Transverse colon (tissue), 4 donors: Measurements from ENCODE around the gene MYO18B. TPM values are rescaled to one million over a fixed set of nuclear protein-coding genes. Genes with fewer than 3 reads are reported as not detected.

Source experiments
- DNase-seq: peaks from one replicate; pipeline ENCODE4 v3.0.0-alpha.2; 2019
- H3K27ac ChIP-seq, 4 donors: fragments of 200-600 bp; sonication (generic); 2 replicates each; pipeline ENCODE4 v1.5.1; 2016 to 2018; ENCODE audit warnings: inconsistent platforms in 4 of 4
- H3K27me3 ChIP-seq: fragments of 200-600 bp; sonication (generic); 2 replicates; pipeline ENCODE4 v1.5.1; 2017; ENCODE audit warnings: inconsistent platforms
- H3K36me3 ChIP-seq, 4 donors: fragments of 200-600 bp; sonication (generic); 2 replicates each; pipeline ENCODE4 v1.5.1; 2017 to 2019; ENCODE audit warnings: inconsistent platforms in 4 of 4
- H3K4me1 ChIP-seq, 4 donors: fragments of 200-600 bp; sonication (generic); 2 replicates each; pipeline ENCODE4 v1.5.1; 2017 to 2020; ENCODE audit warnings: inconsistent platforms in 4 of 4
- H3K4me3 ChIP-seq, 4 donors: fragments of 200-600 bp; sonication (generic); 1 replicate in 1 of 4; 2 replicates in 3 of 4; pipeline versions ENCODE4 v1.5.1 to v1.6.1; 2017 to 2019; ENCODE audit warnings: inconsistent platforms in 4 of 4
- H3K9me3 ChIP-seq, 2 donors: fragments of 200-600 bp; sonication (generic); 2 replicates each; pipeline ENCODE4 v1.5.1; 2017 to 2019; ENCODE audit warnings: inconsistent platforms in 2 of 2
- CTCF ChIP-seq, 5 experiments: fragments of 200-600 bp in 3 of 5; fragments of 450-650 bp in 2 of 5; sonication (generic) in 3 of 5; IDR thresholded peaks; 1 replicate in 2 of 5; 2 replicates in 3 of 5; pipeline ENCODE4 v1.5.1; 2016 to 2017; ENCODE audit warnings: antibody characterized with exemption in 5 of 5, inconsistent platforms in 3 of 5, mild to moderate bottlenecking in 2 of 5, moderate library complexity in 1 of 5
- EP300 ChIP-seq: sonication (generic); formaldehyde crosslinking; IDR thresholded peaks from one replicate; pipeline ENCODE4 v1.6.1; 2017; ENCODE audit warnings: antibody characterized with exemption, low read depth
- POLR2A ChIP-seq: fragments of 450-650 bp; IDR thresholded peaks from one replicate; pipeline ENCODE4 v1.6.1; 2016; ENCODE audit warnings: antibody characterized with exemption, mild to moderate bottlenecking, moderate library complexity
- POLR2AphosphoS5 ChIP-seq, 3 donors: sonication (generic); formaldehyde crosslinking; IDR thresholded peaks; one replicate each; pipeline ENCODE4 v1.6.1; 2016; ENCODE audit warnings: antibody characterized with exemption in 3 of 3
- WGBS, 2 donors: methylation state at CpG; one replicate each; pipeline ENCODE4 v1.1.5; 2018; ENCODE audit warnings: low coverage in 1 of 2; 5-methylcytosine and 5-hydroxymethylcytosine counted together
- in situ Hi-C, 4 donors: fragments of 200-750 bp; cut with MboI; loops; one replicate each; pipeline versions ENCODE4 v1.15.0 to v1.15.1; 2017; ENCODE audit warnings: low sequenced_read_pairs in 3 of 4, low pct_ligation_motif_present in 1 of 4, low pct_unique_long_range_greater_than_20kb in 1 of 4
- intact Hi-C: fragments of 100-400 bp; cut with DNase I; formaldehyde crosslinking; loops from one replicate; pipeline ENCODE4 v1.15.1; 2023; ENCODE audit warnings: low total_unique reads
- total RNA-seq, 4 donors: library from RNA; depleted of rRNA; stranded (reverse); fragments of >200 nt; gene quantifications; one replicate each; pipeline ENCODE4 v1.1.0, GENCODE V29; 2016

Gene MYO18B
- total RNA-seq, 4 donors from 2014 or later = 0.27 TPM; not detected in 3

GRCh38 chr22:25990940-25991339 lies 249.0 kb downstream of the MYO18B start:
- H3K36me3 ChIP-seq = no peaks in the 10 kb centered on the region
- TF ChIP-seq EP300 (no peak), CTCF (IDR thresholded peaks at IDR 0.05) (no peak), POLR2AphosphoS5 (IDR thresholded peaks at IDR 0.05) (no peak), POLR2A (no peak)
- H3K4me3 ChIP-seq = no peak overlapping the region
- no peak overlapping the region for H3K27ac ChIP-seq
- no peaks in the 10 kb centered on the region for H3K9me3 ChIP-seq
- DNase-seq = no peak
- intact Hi-C loops (no loop called here), in situ Hi-C loops (no loop called here)
- 57 to 70% methylated on average over 3 to 7 of the region's 8 CpGs for WGBS, 2 donors
- H3K4me1 ChIP-seq = no peaks in the 10 kb centered on the region
- no peaks in the 10 kb centered on the region for H3K27me3 ChIP-seq

GRCh38 chr22:25992331-25992730 lies 250.3 kb downstream of the MYO18B start:
- Histone ChIP-seq H3K36me3 (no peaks in the 10 kb centered on the region), H3K4me3 (no peak overlapping the region), H3K27me3 (no peaks in the 10 kb centered on the region), H3K9me3 (no peaks in the 10 kb centered on the region), H3K27ac (no peak overlapping the region), H3K4me1 (no peaks in the 10 kb centered on the region)
- no peak for TF ChIP-seq CTCF (IDR thresholded peaks at IDR 0.05)
- TF ChIP-seq POLR2A = no peak
- TF ChIP-seq POLR2AphosphoS5 (IDR thresholded peaks at IDR 0.05) = no peak
- no peak for TF ChIP-seq EP300
- no peak for DNase-seq
- intact Hi-C loops = no loop called here
- in situ Hi-C loops = no loop called here
- WGBS, 2 donors = 67% methylated on average over 12 of the region's 12 CpGs; no CpG with 5 or more reads in 1 of the 2 donors

GRCh38 chr22:25996669-25997068 lies 254.7 kb downstream of the MYO18B start:
- no peaks in the 10 kb centered on the region for H3K9me3 ChIP-seq
- H3K36me3 ChIP-seq = no peaks in the 10 kb centered on the region
- no peaks in the 10 kb centered on the region for H3K27me3 ChIP-seq
- in situ Hi-C loops = no loop called here
- H3K4me3 ChIP-seq = no peak overlapping the region
- no peak for TF ChIP-seq POLR2A
- no peak for TF ChIP-seq CTCF (IDR thresholded peaks at IDR 0.05)
- no peak for DNase-seq
- WGBS, 2 donors = 59 to 69% methylated on average over 3 to 7 of the region's 7 CpGs
- no peaks in the 10 kb centered on the region for H3K4me1 ChIP-seq
- no peak overlapping the region for H3K27ac ChIP-seq
- intact Hi-C loops = no loop called here

GRCh38 chr22:25997886-25998775 lies 256.1 kb downstream of the MYO18B start:
- TF ChIP-seq POLR2A (no peak), CTCF (IDR thresholded peaks at IDR 0.05) (no peak), EP300 (no peak), POLR2AphosphoS5 (IDR thresholded peaks at IDR 0.05) (no peak)
- intact Hi-C loops = no loop called here
- Histone ChIP-seq H3K9me3 (no peaks in the 10 kb centered on the region), H3K4me3 (no peak overlapping the region), H3K27me3 (no peaks in the 10 kb centered on the region), H3K4me1 (no peaks in the 10 kb centered on the region), H3K36me3 (no peaks in the 10 kb centered on the region), H3K27ac (no peak overlapping the region)
- in situ Hi-C loops = no loop called here
- no peak for DNase-seq
- 47 to 59% methylated on average over 3 to 11 of the region's 11 CpGs for WGBS, 2 donors
